IPS-18a (cell line): ENCODE results near the gene SLC4A5.

ENCODE experiments used
- H3K27ac ChIP-seq: one replicate; pipeline ENCODE4 v1.5.1; 2013; ENCODE audit warnings: low read length
- H3K27me3 ChIP-seq: one replicate; pipeline ENCODE4 v1.6.1; 2013; ENCODE audit warnings: mild to moderate bottlenecking, low read length; ENCODE audit not compliant: control insufficient read depth, insufficient read depth
- H3K36me3 ChIP-seq: one replicate; pipeline ENCODE4 v1.6.1; 2013; ENCODE audit warnings: low read depth, low read length; ENCODE audit not compliant: control insufficient read depth
- H3K4me1 ChIP-seq: one replicate; pipeline ENCODE4 v1.6.1; 2013; ENCODE audit warnings: low read depth, low read length; ENCODE audit not compliant: control insufficient read depth
- H3K4me3 ChIP-seq: one replicate; pipeline ENCODE4 v1.5.1; 2013; ENCODE audit warnings: low read length
- H3K9ac ChIP-seq: one replicate; pipeline ENCODE4 v1.6.1; 2013; ENCODE audit warnings: mild to moderate bottlenecking, low read length, moderate library complexity
- H3K9me3 ChIP-seq: one replicate; pipeline ENCODE4 v1.6.1; 2013; ENCODE audit warnings: low read depth, low read length; ENCODE audit not compliant: control insufficient read depth

SLC4A5 gene

GRCh38 chr2:74291218-74291544, 52.0 kb downstream of the SLC4A5 start:
- no peak overlapping the region for H3K27ac ChIP-seq
- H3K4me1 ChIP-seq, result no peaks in the 10 kb centered on the region
- H3K27me3 ChIP-seq, result no peaks in the 10 kb centered on the region
- no peaks in the 10 kb centered on the region for H3K36me3 ChIP-seq
- H3K9ac ChIP-seq, result no peak overlapping the region
- H3K4me3 ChIP-seq, result no peak overlapping the region
- H3K9me3 ChIP-seq, result no peaks in the 10 kb centered on the region

DNA sequence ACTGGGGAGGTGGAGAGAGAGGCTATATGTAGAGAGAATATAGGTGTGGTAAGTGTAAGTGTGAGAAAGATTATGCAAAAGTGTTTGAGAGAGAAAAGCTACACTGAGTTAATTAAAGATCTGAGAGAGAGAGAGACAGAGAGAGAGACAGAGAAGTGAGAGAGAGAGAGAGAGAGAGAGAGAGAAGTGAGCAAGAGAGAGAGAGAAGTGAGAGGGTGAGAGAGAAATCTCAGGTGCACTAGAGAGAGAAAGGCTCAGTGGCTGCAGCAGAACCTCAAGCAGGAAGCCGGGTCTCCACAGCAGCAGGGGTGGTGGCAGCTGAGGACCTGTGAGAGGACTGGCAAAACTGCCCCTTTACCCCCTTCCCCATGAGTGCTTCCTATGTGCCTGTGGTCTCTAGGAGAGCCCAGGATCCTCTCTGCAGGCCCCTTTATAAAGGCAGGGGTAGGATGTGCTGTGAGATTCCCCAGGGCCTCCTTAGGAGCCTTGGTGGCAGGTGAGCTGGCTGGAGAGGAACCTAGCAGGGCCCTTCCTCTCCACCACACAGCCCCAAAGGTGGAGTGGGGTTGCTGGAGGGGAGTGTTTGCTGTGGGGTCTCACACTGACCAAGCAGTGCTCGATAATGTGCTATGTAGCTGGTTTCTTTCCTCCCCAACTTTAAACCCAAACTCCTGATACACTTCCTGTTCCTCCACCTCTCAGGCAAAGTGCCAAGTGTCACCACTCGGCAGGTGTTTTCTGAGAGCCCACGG, 52.6 kb downstream of the SLC4A5 start:
- no peak overlapping the region for H3K9ac ChIP-seq
- no peak overlapping the region for H3K27ac ChIP-seq
- H3K4me1 ChIP-seq, result no peaks in the 10 kb centered on the region
- H3K27me3 ChIP-seq, result no peaks in the 10 kb centered on the region
- no peak overlapping the region for H3K4me3 ChIP-seq
- no peaks in the 10 kb centered on the region for H3K9me3 ChIP-seq
- H3K36me3 ChIP-seq, result no peaks in the 10 kb centered on the region

DNA sequence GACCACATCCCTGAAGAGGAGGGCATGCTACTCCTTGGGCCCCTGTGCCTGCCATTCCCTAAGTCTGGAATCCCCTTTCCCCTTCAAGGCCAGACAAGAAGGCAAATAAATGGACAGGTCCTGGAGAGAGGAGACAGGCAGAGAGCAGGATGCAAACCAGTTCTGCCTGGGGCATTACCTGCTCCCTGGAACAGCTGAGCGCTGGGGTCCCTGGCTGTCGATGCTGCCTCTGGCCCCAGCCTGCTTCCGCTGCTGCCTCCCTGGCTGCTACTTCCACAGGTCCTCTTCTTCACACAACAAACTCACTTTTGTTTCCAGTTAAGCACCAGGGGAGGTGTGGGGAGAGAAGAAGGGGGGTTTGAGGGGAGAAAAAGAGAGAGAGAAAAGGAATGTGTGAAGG, 53.1 kb downstream of the SLC4A5 start:
- Histone ChIP-seq H3K9me3 (no peaks in the 10 kb centered on the region), H3K27me3 (no peaks in the 10 kb centered on the region), H3K9ac (no peak overlapping the region), H3K4me3 (no peak overlapping the region), H3K36me3 (no peaks in the 10 kb centered on the region), H3K4me1 (no peaks in the 10 kb centered on the region), H3K27ac (no peak overlapping the region)

GRCh38 chr2:74286725-74287124, 56.5 kb downstream of the SLC4A5 start:
- Histone ChIP-seq H3K27ac (no peak overlapping the region), H3K9me3 (no peaks in the 10 kb centered on the region), H3K4me3 (no peak overlapping the region), H3K4me1 (no peaks in the 10 kb centered on the region), H3K27me3 (no peaks in the 10 kb centered on the region), H3K9ac (no peak overlapping the region), H3K36me3 (no peaks in the 10 kb centered on the region)

DNA sequence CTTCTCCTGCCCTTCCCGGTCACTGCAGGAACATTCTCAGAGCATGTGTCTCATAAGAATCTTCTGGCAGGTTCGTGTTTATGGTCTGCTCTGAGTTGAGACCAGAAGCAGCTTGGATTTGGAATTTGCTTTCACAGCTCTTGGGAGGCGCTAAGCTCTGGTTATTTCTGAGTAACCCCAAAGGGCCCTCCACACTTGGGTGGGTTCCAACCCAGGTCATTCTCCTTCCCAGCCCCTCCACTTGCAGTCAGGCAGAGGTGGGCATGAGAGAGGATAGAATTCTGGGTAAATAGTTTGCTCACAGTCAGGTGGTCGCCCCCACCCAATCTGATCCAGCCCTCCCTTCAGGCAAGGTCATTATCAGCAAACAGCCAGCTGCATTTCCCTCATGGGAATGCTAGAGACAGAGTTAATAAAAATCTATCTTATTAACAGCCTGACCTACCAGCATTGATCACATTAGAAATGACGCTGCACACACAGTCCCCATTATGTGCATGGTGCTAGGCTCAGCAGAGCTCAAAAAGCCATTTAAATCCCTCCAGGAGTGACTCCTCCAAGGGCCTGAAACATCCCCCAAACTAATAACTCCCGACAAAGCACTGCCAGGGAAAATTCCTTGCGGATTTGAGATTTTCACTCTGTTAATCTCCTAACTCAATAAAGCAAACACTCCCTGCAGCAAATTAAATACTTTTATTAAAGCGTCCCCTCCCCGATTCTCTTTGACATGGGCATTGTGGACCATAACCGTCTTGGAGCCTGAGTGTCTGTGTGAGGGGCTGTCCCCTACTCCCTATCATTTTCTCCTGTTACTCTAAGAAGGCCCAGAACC, 61.9 kb downstream of the SLC4A5 start:
- Histone ChIP-seq H3K36me3 (no peaks in the 10 kb centered on the region), H3K4me3 (no peak overlapping the region), H3K27ac (no peak overlapping the region), H3K27me3 (peaks cover 12% of the 10 kb centered on the region), H3K4me1 (no peaks in the 10 kb centered on the region), H3K9ac (no peak overlapping the region), H3K9me3 (no peaks in the 10 kb centered on the region)

DNA sequence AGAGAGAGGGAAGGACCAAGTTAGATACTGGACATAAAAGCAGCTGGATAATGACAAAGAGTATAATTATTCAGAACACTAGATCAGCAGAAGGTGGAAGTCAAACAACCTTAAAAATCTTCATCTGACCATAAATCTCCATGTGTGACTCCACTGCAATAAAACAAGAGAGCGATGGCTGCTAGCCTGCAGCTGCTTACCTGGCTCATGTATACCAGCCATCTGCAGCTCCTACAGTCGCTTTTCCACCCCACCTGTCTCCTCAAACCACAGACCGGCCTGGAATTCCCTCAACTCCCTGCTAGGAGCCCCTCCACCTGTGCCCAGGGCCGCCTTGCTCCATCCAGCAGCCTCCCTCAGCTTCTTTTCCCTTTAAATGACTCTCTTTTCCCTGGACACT, 64.5 kb downstream of the SLC4A5 start:
- Histone ChIP-seq H3K9ac (no peak overlapping the region), H3K9me3 (no peaks in the 10 kb centered on the region), H3K27me3 (peaks cover 17% of the 10 kb centered on the region), H3K27ac (no peak overlapping the region), H3K36me3 (no peaks in the 10 kb centered on the region), H3K4me1 (no peaks in the 10 kb centered on the region), H3K4me3 (no peak overlapping the region)

GRCh38 chr2:74278176-74278575, 65.0 kb downstream of the SLC4A5 start:
- peaks cover 17% of the 10 kb centered on the region for H3K27me3 ChIP-seq
- H3K27ac ChIP-seq, result no peak overlapping the region
- no peaks in the 10 kb centered on the region for H3K4me1 ChIP-seq
- no peaks in the 10 kb centered on the region for H3K9me3 ChIP-seq
- no peaks in the 10 kb centered on the region for H3K36me3 ChIP-seq
- H3K4me3 ChIP-seq, result no peak overlapping the region
- no peak overlapping the region for H3K9ac ChIP-seq

DNA sequence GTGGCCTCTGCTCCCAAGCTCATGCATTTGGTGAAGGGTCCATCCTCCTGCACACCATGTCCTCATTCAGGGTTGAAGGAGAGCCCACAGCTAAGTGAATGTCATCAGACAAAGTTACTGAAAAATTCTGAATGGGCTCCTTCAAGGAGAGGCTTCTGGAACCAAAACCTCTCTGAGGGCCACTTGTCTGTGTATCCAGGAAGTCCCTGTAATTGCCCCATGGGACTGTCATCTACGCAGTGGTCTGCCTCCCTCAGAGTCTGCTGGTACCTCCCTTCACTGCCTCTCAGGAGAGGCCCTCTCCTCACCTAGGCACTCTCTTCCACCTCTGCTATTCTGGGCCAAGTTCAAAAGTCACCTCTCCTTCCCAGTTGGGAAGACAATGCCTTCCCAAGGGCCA, 68.0 kb downstream of the SLC4A5 start:
- Histone ChIP-seq H3K36me3 (no peaks in the 10 kb centered on the region), H3K27ac (no peak overlapping the region), H3K27me3 (peaks cover 17% of the 10 kb centered on the region), H3K4me1 (no peaks in the 10 kb centered on the region), H3K9ac (no peak overlapping the region), H3K4me3 (no peak overlapping the region), H3K9me3 (no peaks in the 10 kb centered on the region)

GRCh38 chr2:74269667-74270066, 73.5 kb downstream of the SLC4A5 start:
- Histone ChIP-seq H3K4me3 (no peak overlapping the region), H3K27me3 (no peaks in the 10 kb centered on the region), H3K9me3 (no peaks in the 10 kb centered on the region), H3K36me3 (no peaks in the 10 kb centered on the region), H3K4me1 (no peaks in the 10 kb centered on the region), H3K9ac (no peak overlapping the region), H3K27ac (no peak overlapping the region)

DNA sequence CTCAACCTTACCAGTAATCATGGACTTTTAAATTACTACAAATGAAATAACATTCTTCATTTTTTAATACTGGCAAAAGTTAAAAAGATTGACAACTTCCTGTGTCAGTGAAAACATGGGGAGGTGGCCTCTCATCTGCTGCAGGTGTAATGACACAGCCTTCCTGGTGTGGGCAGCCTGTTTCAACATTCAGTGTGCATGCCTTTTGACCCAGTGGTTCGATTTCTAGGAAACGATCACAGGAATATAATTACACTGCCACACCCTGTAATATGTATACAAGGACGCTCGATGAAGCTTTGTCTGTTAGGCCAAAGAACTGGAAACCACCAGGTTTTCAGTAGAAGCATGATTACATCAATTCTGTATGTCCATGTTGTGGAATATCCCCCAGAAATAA, 76.1 kb downstream of the SLC4A5 start:
- no peaks in the 10 kb centered on the region for H3K9me3 ChIP-seq
- H3K9ac ChIP-seq, result no peak overlapping the region
- no peaks in the 10 kb centered on the region for H3K4me1 ChIP-seq
- H3K27me3 ChIP-seq, result no peaks in the 10 kb centered on the region
- no peak overlapping the region for H3K4me3 ChIP-seq
- no peak overlapping the region for H3K27ac ChIP-seq
- no peaks in the 10 kb centered on the region for H3K36me3 ChIP-seq

DNA sequence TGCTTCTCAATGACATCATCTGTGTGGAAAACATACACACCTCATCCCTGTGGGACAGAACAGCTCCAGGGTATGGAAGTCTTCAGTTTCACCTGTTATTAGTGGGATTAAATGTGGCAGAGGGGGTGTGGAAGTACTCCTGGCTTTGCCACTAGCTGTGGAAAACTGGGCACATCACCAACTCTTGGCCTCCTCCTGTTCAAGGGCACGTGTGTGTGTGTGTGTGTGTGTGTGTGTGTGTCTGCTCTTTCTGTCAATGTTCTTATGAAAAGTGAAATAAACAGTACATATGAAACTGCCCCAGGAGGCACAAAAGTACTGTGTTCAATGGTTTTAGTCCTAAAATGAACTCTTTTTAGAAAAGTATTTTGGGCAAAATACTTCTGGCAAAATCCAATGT, 78.9 kb downstream of the SLC4A5 start:
- no peaks in the 10 kb centered on the region for H3K9me3 ChIP-seq
- no peak overlapping the region for H3K4me3 ChIP-seq
- H3K27ac ChIP-seq, result no peak overlapping the region
- H3K36me3 ChIP-seq, result no peaks in the 10 kb centered on the region
- H3K27me3 ChIP-seq, result no peaks in the 10 kb centered on the region
- H3K4me1 ChIP-seq, result peaks cover 7% of the 10 kb centered on the region
- no peak overlapping the region for H3K9ac ChIP-seq

- Histone ChIP-seq H3K4me1 (peaks cover 7% of the 10 kb centered on the region), H3K9me3 (no peaks in the 10 kb centered on the region), H3K4me3 (no peak overlapping the region), H3K9ac (no peak overlapping the region), H3K36me3 (no peaks in the 10 kb centered on the region), H3K27ac (no peak overlapping the region), H3K27me3 (no peaks in the 10 kb centered on the region)
These were observed 80.5 kb downstream of the SLC4A5 start for GRCh38 chr2:74262681-74263080.
